ENCODE results near the gene IDH1.

GRCh38 chr2:208278549-208278948 lies 23.7 kb upstream of the IDH1 start:
- no peak for TF ChIP-seq ZNF384 (IDR thresholded peaks at IDR 0.05)
- no peak for TF ChIP-seq FOXK2 (IDR thresholded peaks at IDR 0.05)
- TF ChIP-seq TARDBP (IDR thresholded peaks at IDR 0.05): no peak
- no peak for TF ChIP-seq FOXM1 (IDR thresholded peaks at IDR 0.05; ENCODE audit: borderline replicate concordance)
- no peak for TF ChIP-seq NFRKB (IDR thresholded peaks at IDR 0.05)
- no peak for TF ChIP-seq ELF4 (IDR thresholded peaks at IDR 0.05)
- no peak for TF ChIP-seq CTBP1 (IDR thresholded peaks at IDR 0.05; ENCODE audit: borderline replicate concordance)
- no peak for TF ChIP-seq SUZ12 (IDR thresholded peaks at IDR 0.05)
- no peak for TF ChIP-seq SP1 (IDR thresholded peaks at IDR 0.05)
